H1 (cell line): Measurements from ENCODE around the gene UNC13D. TPM values are rescaled to one million over a fixed set of nuclear protein-coding genes. Genes with fewer than 3 reads are reported as not detected.

Experiments
- CTCF ChIA-PET: fragments of 300-600 bp; sonication (Branson Sonifier 250); formaldehyde crosslinking; loops from one replicate; lab custom pipeline; 2021; ENCODE audit not compliant: partially characterized antibody; lab: Charles Lee
- POLR2A ChIA-PET: fragments of 300-600 bp; sonication (Branson Sonifier 250); formaldehyde crosslinking; loops from one replicate; lab custom pipeline; 2021; ENCODE audit warnings: inconsistent platforms; ENCODE audit not compliant: partially characterized antibody; lab: Charles Lee
- DNase-seq, 2 experiments: peaks; one replicate each; pipeline versions ENCODE4 v3.0.0 to v3.0.0-alpha.2; 2010 to 2022; ENCODE audit warnings: low spot score in 2 of 2, low read depth in 1 of 2, mixed read lengths in 1 of 2
- FAIRE-seq: peaks from 2 replicates; lab custom pipeline; 2011; peaks lifted over from hg19 to GRCh38; lab: Jason Lieb, UNC
- H2AFZ ChIP-seq: 2 replicates; pipeline ENCODE4 v1.8.1; 2012; ENCODE audit warnings: low read length, inconsistent platforms
- H2AK5ac ChIP-seq: 2 replicates; pipeline ENCODE4 v1.6.1; 2013; ENCODE audit warnings: low read depth, low read length
- H2BK120ac ChIP-seq: replicated peaks from 2 replicates; pipeline ENCODE3; 2013; ENCODE audit warnings: low read depth, low read length, inconsistent platforms
- H2BK12ac ChIP-seq: 2 replicates; pipeline ENCODE4 v1.6.1; 2013; ENCODE audit warnings: low read depth, low read length
- H2BK15ac ChIP-seq: 2 replicates; pipeline ENCODE4 v1.6.1; 2013; ENCODE audit warnings: low read length
- H2BK20ac ChIP-seq: 2 replicates; pipeline ENCODE4 v1.6.1; 2013; ENCODE audit warnings: low read length
- H2BK5ac ChIP-seq: 2 replicates; pipeline ENCODE4 v1.6.1; 2013; ENCODE audit warnings: low read depth, low read length
- H3K14ac ChIP-seq: 2 replicates; pipeline ENCODE4 v1.6.1; 2013; ENCODE audit warnings: inconsistent platforms; ENCODE audit not compliant: insufficient read length
- H3K18ac ChIP-seq: 2 replicates; pipeline ENCODE4 v1.6.1; 2013; ENCODE audit warnings: low read length; ENCODE audit errors: extremely low read depth
- H3K23ac ChIP-seq: 2 replicates; pipeline ENCODE4 v1.6.1; 2013; ENCODE audit warnings: inconsistent platforms; ENCODE audit not compliant: insufficient read length
- H3K23me2 ChIP-seq: 2 replicates; pipeline ENCODE4 v1.6.1; 2013; ENCODE audit warnings: low read depth, low read length
- H3K27ac ChIP-seq: 2 replicates; pipeline ENCODE4 v1.6.1; 2011; ENCODE audit warnings: low read depth, low read length, inconsistent platforms
- H3K27me3 ChIP-seq, 4 experiments: replicated peaks in 1 of 4; 1 replicate in 1 of 4; 2 replicates in 3 of 4; pipeline versions ENCODE4 v1.6.1 to v1.8.1; 2011 to 2013; ENCODE audit warnings: low read length in 3 of 4, mild to moderate bottlenecking in 3 of 4, inconsistent platforms in 2 of 4, mixed read lengths in 2 of 4, moderate library complexity in 1 of 4; ENCODE audit not compliant: control insufficient read depth in 3 of 4, insufficient read depth in 3 of 4; ENCODE audit errors: extremely low read depth in 1 of 4
- H3K36me3 ChIP-seq, 4 experiments: 2 replicates each; pipeline versions ENCODE4 v1.6.1 to v1.8.1; 2011 to 2013; ENCODE audit warnings: mild to moderate bottlenecking in 4 of 4, low read length in 3 of 4, moderate library complexity in 2 of 4, control low read depth in 1 of 4, inconsistent platforms in 1 of 4; ENCODE audit not compliant: insufficient read depth in 4 of 4, control insufficient read depth in 2 of 4
- H3K4ac ChIP-seq: replicated peaks from 2 replicates; pipeline ENCODE3; 2013; ENCODE audit warnings: low read length, low read depth, mixed read lengths, inconsistent platforms; ENCODE audit not compliant: insufficient read length
- H3K4me1 ChIP-seq, 4 experiments: replicated peaks in 1 of 4; 1 replicate in 1 of 4; 2 replicates in 3 of 4; pipeline versions ENCODE4 v1.6.1 to v1.8.1; 2011 to 2013; ENCODE audit warnings: low read length in 3 of 4, inconsistent platforms in 2 of 4, mixed read lengths in 1 of 4; ENCODE audit not compliant: insufficient read depth in 4 of 4, control insufficient read depth in 3 of 4
- H3K4me2 ChIP-seq, 2 experiments: 2 replicates each; pipeline versions ENCODE4 v1.6.1 to v1.8.1; 2011 to 2013; ENCODE audit warnings: low read depth in 2 of 2, low read length in 2 of 2, control low read depth in 1 of 2, inconsistent platforms in 1 of 2, mild to moderate bottlenecking in 1 of 2; ENCODE audit not compliant: insufficient read depth in 1 of 2
- H3K4me3 ChIP-seq, 4 experiments: fragments of 200-600, 300-600 bp in 1 of 4; sonication (generic), shearing (Covaris generic), sonication (Bioruptor Twin) in 1 of 4; 2 replicates each; pipeline versions ENCODE4 v1.5.1 to v1.8.1; 2011 to 2016; ENCODE audit warnings: low read length in 4 of 4, low read depth in 3 of 4, control low read depth in 2 of 4, inconsistent platforms in 2 of 4, mild to moderate bottlenecking in 2 of 4, mixed read lengths in 1 of 4, moderate library complexity in 1 of 4; ENCODE audit not compliant: insufficient read depth in 2 of 4; ENCODE audit errors: extremely low read depth in 1 of 4
- H3K56ac ChIP-seq: replicated peaks from 2 replicates; pipeline ENCODE3; 2013; ENCODE audit warnings: low read depth, mild to moderate bottlenecking, mixed read lengths, low read length, inconsistent platforms; ENCODE audit not compliant: insufficient read length
- H3K79me1 ChIP-seq: 2 replicates; pipeline ENCODE4 v1.6.1; 2013; ENCODE audit warnings: low read depth, low read length, control low read depth
- H3K79me2 ChIP-seq, 2 experiments: 2 replicates each; pipeline versions ENCODE4 v1.6.1 to v1.8.1; 2012 to 2013; ENCODE audit warnings: low read length in 2 of 2, mild to moderate bottlenecking in 2 of 2, inconsistent platforms in 1 of 2; ENCODE audit not compliant: insufficient read depth in 2 of 2, control insufficient read depth in 1 of 2
- H3K9ac ChIP-seq, 4 experiments: replicated peaks in 1 of 4; 1 replicate in 1 of 4; 2 replicates in 3 of 4; pipeline versions ENCODE4 v1.6.1 to v1.8.1; 2011 to 2013; ENCODE audit warnings: low read depth in 3 of 4, low read length in 3 of 4, control low read depth in 2 of 4, mild to moderate bottlenecking in 2 of 4, moderate library complexity in 2 of 4, inconsistent platforms in 1 of 4; ENCODE audit errors: extremely low read depth in 1 of 4
- H3K9me3 ChIP-seq, 2 experiments: 2 replicates each; pipeline versions ENCODE4 v1.6.1 to v1.8.1; 2012 to 2013; ENCODE audit warnings: mild to moderate bottlenecking in 2 of 2, moderate library complexity in 2 of 2, control low read depth in 1 of 2, inconsistent platforms in 1 of 2, low read depth in 1 of 2, low read length in 1 of 2, mixed read lengths in 1 of 2; ENCODE audit not compliant: insufficient read depth in 2 of 2
- H4K20me1 ChIP-seq, 2 experiments: replicated peaks in 1 of 2; 2 replicates each; pipeline versions ENCODE3 to v1.8.1; 2011 to 2013; ENCODE audit warnings: inconsistent platforms in 2 of 2, low read length in 2 of 2, mild to moderate bottlenecking in 1 of 2; ENCODE audit not compliant: insufficient read depth in 2 of 2, control insufficient read depth in 1 of 2
- H4K5ac ChIP-seq: 2 replicates; pipeline ENCODE4 v1.6.1; 2013; ENCODE audit warnings: low read length, low read depth, mixed read lengths, inconsistent platforms; ENCODE audit not compliant: insufficient read length
- H4K8ac ChIP-seq: 2 replicates; pipeline ENCODE4 v1.8.0; 2013; ENCODE audit warnings: mild to moderate bottlenecking, moderate library complexity, low read length, inconsistent platforms; ENCODE audit not compliant: insufficient read depth; ENCODE audit errors: extremely low read depth
- H4K91ac ChIP-seq: replicated peaks from 2 replicates; pipeline ENCODE3; 2013; ENCODE audit warnings: low read length, mixed read lengths, inconsistent platforms; ENCODE audit not compliant: insufficient read length
- GTF2F1 ChIP-seq: IDR thresholded peaks from 2 replicates; pipeline ENCODE4 v1.6.1; 2012; ENCODE audit warnings: low read depth, low read length, improper control_type of control experiment, borderline replicate concordance
- POLR2AphosphoS5 ChIP-seq: IDR thresholded peaks from 2 replicates; pipeline ENCODE4 v1.6.1; 2011; ENCODE audit warnings: low read depth, low read length
- SIN3A ChIP-seq, 2 experiments: IDR thresholded peaks in 1 of 2; conservative IDR thresholded peaks in 1 of 2; 2 replicates each; pipeline ENCODE4 v1.6.1; 2011 to 2012; ENCODE audit warnings: low read length in 2 of 2, improper control_type of control experiment in 1 of 2, low read depth in 1 of 2, mild to moderate bottlenecking in 1 of 2
- SP1 ChIP-seq: IDR thresholded peaks from 2 replicates; pipeline ENCODE4 v1.6.1; 2011; ENCODE audit warnings: low read depth, low read length
- WGBS, 2 experiments: shearing (Covaris generic) in 1 of 2; methylation state at CpG; one replicate each; pipeline versions ENCODE4 v1.1.6 to v1.1.7; 2013 to 2015; ENCODE audit warnings: low lambda C conversion rate in 2 of 2, mixed read lengths in 2 of 2, inconsistent platforms in 1 of 2, low coverage in 1 of 2, missing lambda C conversion rate in 1 of 2; ENCODE audit not compliant: insufficient replicate concordance in 2 of 2, insufficient coverage in 1 of 2, insufficient read length in 1 of 2; ENCODE audit errors: extremely low coverage in 1 of 2, missing lambda C conversion rate in 1 of 2; 5-methylcytosine and 5-hydroxymethylcytosine counted together
- polyA plus RNA-seq, 7 experiments: library from polyadenylated mRNA; depleted of rRNA in 3 of 7; stranded (reverse) in 5 of 7; unstranded in 2 of 7; fragments of >200 nt in 5 of 7; fragments of 200-250 nt in 2 of 7; gene quantifications; 1 replicate in 5 of 7; 2 replicates in 1 of 7; 4 replicates in 1 of 7; pipeline versions ENCODE4 v1.2.1 to v1.2.3, GENCODE V29; 2011 to 2013; ENCODE audit warnings: missing spikeins in 2 of 7, mixed read lengths in 2 of 7
- total RNA-seq: library from RNA; stranded (reverse); fragmentation: NEBNext Ultra II Directional; extraction: Animal tissue kit (Norgen Biotek cat#: 25700); gene quantifications from 2 replicates; pipeline ENCODE4 v1.2.1, GENCODE V29; 2021
- TF ChIP-seq, protein P1 (sequence below), 3 experiments: IDR thresholded peaks; 1 replicate in 2 of 3; 2 replicates in 1 of 3; pipeline versions ENCODE4 v1.5.1 to v1.6.1; 2011; ENCODE audit warnings: low read length in 3 of 3, mild to moderate bottlenecking in 3 of 3, inconsistent platforms in 2 of 3, low read depth in 1 of 3, moderate library complexity in 1 of 3; ENCODE audit not compliant: insufficient read depth in 1 of 3; ENCODE audit errors: control extremely low read depth in 1 of 3

The UNC13D gene
- total and polyA plus RNA-seq, 2 of the 8 experiments (the other 6 are each of a cell fraction or from before 2014, with no cell fraction given): 3.6 to 8.4 TPM

DNA sequence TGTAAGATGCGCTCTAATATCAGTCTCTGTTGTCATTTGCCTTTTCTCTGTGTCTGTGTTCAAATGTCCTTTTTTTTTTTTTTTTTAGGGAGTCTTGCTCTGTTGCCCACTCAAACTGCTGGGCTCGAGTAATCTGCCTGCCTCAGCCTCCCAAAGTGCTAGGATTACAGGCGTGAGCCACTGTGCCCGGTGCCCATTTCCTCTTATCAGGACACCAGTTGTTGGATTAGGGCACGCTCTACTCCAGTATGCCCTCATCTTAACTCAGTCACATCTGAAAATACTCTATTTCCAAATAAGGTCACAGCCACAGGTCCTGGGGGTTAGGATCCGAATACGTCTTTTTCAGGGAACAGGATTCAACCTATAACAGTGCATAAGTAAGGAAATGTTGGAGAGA lies 36.1 kb upstream of the UNC13D start:
- Histone ChIP-seq H3K14ac (no peak overlapping the region), H2AFZ (no peak overlapping the region), H2BK15ac (no peak overlapping the region), H2BK12ac (no peak overlapping the region), H2AK5ac (no peak overlapping the region), H4K8ac (no peak overlapping the region), H2BK120ac (no peak overlapping the region), H2BK20ac (no peak overlapping the region), H3K9me3 (no peaks in the 10 kb centered on the region), H3K79me1 (no peaks in the 10 kb centered on the region), H4K20me1 (peaks cover 0 to 3% of the 10 kb centered on the region in 2 experiments), H2BK5ac (no peak overlapping the region), H3K27ac (no peak overlapping the region), H3K4me1 (peaks cover 0 to 22% (median 12%) of the 10 kb centered on the region in 4 experiments; a peak in 6 of 7 replicates), H3K4ac (no peak overlapping the region), H3K79me2 (no peaks in the 10 kb centered on the region), H3K36me3 (no peaks in the 10 kb centered on the region), H3K27me3 (peaks cover 10 to 31% (median 24%) of the 10 kb centered on the region in 4 experiments), H3K56ac (no peak overlapping the region), H3K4me3 (no peak overlapping the region), H3K9ac (no peak overlapping the region), H4K91ac (no peak overlapping the region), H3K4me2 (no peak overlapping the region), H4K5ac (no peak overlapping the region), H3K18ac (no peak overlapping the region), H3K23me2 (peaks cover 15% of the 10 kb centered on the region; the same call in 1 of the 2 replicates), H3K23ac (no peak overlapping the region)
- 90% methylated on average over 7 of the region's 7 CpGs; no CpG with 5 or more reads in 1 of the 2 experiments for WGBS, 2 experiments
- ChIA-PET CTCF (interaction anchor here (0.8 to 5.4 kb wide), 6 partner anchors 13 to 122 kb away, joined by 3 to 69 read pairs (median 6); partner anchors contain the start of gene TRIM65), POLR2A (interaction anchor here (0.6 to 12.1 kb wide), 6 partner anchors 12 to 538 kb away, joined by 3 to 143 read pairs (median 3); partner anchors contain the start of gene TRIM65)
- no peak for DNase-seq
- no peak for FAIRE-seq
- TF ChIP-seq SP1 (no peak), SIN3A (conservative IDR thresholded peaks at IDR 0.05 in 1 of 2, IDR thresholded peaks at IDR 0.05 in 1 of 2; ENCODE audit: low read depth in 1 of 2, low read length in 2 of 2) (no peak), GTF2F1 (no peak), POLR2AphosphoS5 (no peak)
- TF ChIP-seq, protein P1, sequence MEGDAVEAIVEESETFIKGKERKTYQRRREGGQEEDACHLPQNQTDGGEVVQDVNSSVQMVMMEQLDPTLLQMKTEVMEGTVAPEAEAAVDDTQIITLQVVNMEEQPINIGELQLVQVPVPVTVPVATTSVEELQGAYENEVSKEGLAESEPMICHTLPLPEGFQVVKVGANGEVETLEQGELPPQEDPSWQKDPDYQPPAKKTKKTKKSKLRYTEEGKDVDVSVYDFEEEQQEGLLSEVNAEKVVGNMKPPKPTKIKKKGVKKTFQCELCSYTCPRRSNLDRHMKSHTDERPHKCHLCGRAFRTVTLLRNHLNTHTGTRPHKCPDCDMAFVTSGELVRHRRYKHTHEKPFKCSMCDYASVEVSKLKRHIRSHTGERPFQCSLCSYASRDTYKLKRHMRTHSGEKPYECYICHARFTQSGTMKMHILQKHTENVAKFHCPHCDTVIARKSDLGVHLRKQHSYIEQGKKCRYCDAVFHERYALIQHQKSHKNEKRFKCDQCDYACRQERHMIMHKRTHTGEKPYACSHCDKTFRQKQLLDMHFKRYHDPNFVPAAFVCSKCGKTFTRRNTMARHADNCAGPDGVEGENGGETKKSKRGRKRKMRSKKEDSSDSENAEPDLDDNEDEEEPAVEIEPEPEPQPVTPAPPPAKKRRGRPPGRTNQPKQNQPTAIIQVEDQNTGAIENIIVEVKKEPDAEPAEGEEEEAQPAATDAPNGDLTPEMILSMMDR (IDR thresholded peaks at IDR 0.05; ENCODE audit: control extremely low read depth in 1 of 3, insufficient read depth in 1 of 3, low read depth in 1 of 3, low read length in 3 of 3): no peak
